ENCODE data around the gene JAK3. TPM values are rescaled to one million over a fixed set of nuclear protein-coding genes. Genes with fewer than 3 reads are reported as not detected.
"Not testable (repeated sequence)": the region's sequence is repeated elsewhere in the genome, so short reads cannot be mapped to it uniquely, and the experiment has no call there.

Gene JAK3
- polyA plus RNA-seq, 1 experiment: 6.1 TPM

DNA sequence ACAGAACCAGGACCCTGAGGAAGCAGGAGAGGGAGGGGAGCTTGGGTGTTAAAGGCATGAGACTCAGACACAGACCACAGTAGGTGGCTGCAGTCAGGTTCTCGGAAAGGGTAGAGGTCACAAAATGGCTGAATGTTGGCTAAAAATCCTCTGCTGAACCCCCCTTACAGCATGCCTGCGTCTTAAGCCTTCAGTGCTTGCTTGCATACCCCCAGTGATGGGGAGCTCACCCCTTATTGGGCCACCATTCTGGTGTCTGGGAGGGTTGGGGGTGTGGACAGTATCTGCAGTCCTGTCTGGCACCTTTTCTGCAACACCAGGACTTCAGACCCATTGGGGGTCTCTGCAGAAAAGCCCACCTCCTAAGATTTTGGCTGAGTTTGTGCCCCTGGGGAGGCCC is 67.0 kb downstream of the JAK3 start:
- H3K27me3 ChIP-seq (ENCODE audit: control insufficient read depth, insufficient read depth, low read length): no peaks in the 10 kb centered on the region
- no peak for DNase-seq (ENCODE audit: low read depth)
- TF ChIP-seq, protein P1, sequence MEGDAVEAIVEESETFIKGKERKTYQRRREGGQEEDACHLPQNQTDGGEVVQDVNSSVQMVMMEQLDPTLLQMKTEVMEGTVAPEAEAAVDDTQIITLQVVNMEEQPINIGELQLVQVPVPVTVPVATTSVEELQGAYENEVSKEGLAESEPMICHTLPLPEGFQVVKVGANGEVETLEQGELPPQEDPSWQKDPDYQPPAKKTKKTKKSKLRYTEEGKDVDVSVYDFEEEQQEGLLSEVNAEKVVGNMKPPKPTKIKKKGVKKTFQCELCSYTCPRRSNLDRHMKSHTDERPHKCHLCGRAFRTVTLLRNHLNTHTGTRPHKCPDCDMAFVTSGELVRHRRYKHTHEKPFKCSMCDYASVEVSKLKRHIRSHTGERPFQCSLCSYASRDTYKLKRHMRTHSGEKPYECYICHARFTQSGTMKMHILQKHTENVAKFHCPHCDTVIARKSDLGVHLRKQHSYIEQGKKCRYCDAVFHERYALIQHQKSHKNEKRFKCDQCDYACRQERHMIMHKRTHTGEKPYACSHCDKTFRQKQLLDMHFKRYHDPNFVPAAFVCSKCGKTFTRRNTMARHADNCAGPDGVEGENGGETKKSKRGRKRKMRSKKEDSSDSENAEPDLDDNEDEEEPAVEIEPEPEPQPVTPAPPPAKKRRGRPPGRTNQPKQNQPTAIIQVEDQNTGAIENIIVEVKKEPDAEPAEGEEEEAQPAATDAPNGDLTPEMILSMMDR (IDR thresholded peaks at IDR 0.05; ENCODE audit: insufficient read depth, low read depth, low read length): no peak
- CTCF ChIA-PET: no interaction called here
- H3K4me3 ChIP-seq (ENCODE audit: low read depth, low read length): no peak overlapping the region
- POLR2A ChIA-PET: no interaction called here
- H3K36me3 ChIP-seq (ENCODE audit: control insufficient read depth, insufficient read depth, low read length): no peaks in the 10 kb centered on the region

GRCh38 chr19:17778968-17779929 is 68.5 kb downstream of the JAK3 start:
- no peak for DNase-seq (ENCODE audit: low read depth)
- TF ChIP-seq, protein P1 (IDR thresholded peaks at IDR 0.05; ENCODE audit: insufficient read depth, low read depth, low read length): no peak
- POLR2A ChIA-PET: interaction anchor here (0.6 kb wide), 1 partner anchor 174 kb away, joined by 5 read pairs; no protein-coding TSS in a partner anchor
- Histone ChIP-seq H3K36me3 (ENCODE audit: control insufficient read depth, insufficient read depth, low read length) (no peaks in the 10 kb centered on the region), H3K4me3 (ENCODE audit: low read depth, low read length) (peak overlapping the region; percentile 35), H3K27me3 (ENCODE audit: control insufficient read depth, insufficient read depth, low read length) (no peaks in the 10 kb centered on the region)
- CTCF ChIA-PET: interaction anchor here (1.3 kb wide), 1 partner anchor 16 kb away, joined by 3 read pairs; no protein-coding TSS in a partner anchor

DNA sequence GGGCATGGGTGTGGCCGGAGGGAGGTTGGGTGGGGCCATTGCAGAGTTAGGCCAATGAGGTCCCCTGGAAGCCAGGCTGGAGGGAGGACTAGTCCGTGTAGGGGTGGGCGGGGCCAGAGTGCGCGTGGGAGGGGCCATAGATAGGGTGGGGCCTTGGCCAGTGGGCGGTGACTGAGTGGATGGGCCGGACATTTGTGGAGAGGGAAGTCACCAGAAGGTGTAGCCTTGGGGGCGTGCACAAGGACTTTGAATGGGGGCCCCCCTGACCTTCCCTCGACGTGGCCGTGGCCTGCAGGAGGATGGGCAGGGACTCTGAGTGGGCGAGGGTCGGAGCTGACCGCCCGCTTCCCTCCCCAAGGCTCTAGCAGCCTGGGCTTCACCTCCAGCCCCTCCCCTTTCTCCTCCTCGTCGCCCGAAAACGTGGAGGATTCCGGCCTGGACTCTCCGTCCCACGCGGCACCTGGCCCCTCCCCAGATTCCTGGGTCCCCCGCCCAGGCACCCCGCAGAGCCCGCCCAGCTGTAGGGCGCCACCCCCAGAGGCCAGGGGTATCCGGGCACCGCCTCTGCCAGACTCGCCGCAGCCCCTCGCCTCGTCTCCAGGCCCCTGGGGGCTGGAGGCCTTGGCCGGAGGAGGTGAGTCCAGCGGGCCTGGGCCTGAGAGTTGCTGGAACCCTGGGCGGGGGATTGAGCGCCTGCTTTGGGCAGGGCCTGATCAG is 69.4 kb downstream of the JAK3 start:
- ChIA-PET CTCF (no interaction called here), POLR2A (no interaction called here)
- no peaks in the 10 kb centered on the region for H3K36me3 ChIP-seq (ENCODE audit: control insufficient read depth, insufficient read depth, low read length)
- TF ChIP-seq, protein P1 (IDR thresholded peaks at IDR 0.05; ENCODE audit: insufficient read depth, low read depth, low read length): no peak
- H3K27me3 ChIP-seq (ENCODE audit: control insufficient read depth, insufficient read depth, low read length): no peaks in the 10 kb centered on the region
- peak overlapping the region; percentile 35 for H3K4me3 ChIP-seq (ENCODE audit: low read depth, low read length)
- no peak for DNase-seq (ENCODE audit: low read depth)

- DNase-seq (ENCODE audit: low read depth); H3K27me3 ChIP-seq (ENCODE audit: control insufficient read depth, insufficient read depth, low read length); POLR2A ChIA-PET; H3K36me3 ChIP-seq (ENCODE audit: control insufficient read depth, insufficient read depth, low read length); H3K4me3 ChIP-seq (ENCODE audit: low read depth, low read length): not testable (repeated sequence)
- CTCF ChIA-PET: interaction anchor here (0.6 to 2.4 kb wide), 3 partner anchors 12 to 124 kb away, joined by 3 to 12 read pairs (median 6); no protein-coding TSS in a partner anchor
Observed at GRCh38 chr19:17777840-17778239, 69.9 kb downstream of the JAK3 start.

GRCh38 chr19:17775991-17776803 is 71.6 kb downstream of the JAK3 start:
- Histone ChIP-seq H3K27me3 (ENCODE audit: control insufficient read depth, insufficient read depth, low read length) (no peaks in the 10 kb centered on the region), H3K36me3 (ENCODE audit: control insufficient read depth, insufficient read depth, low read length) (no peaks in the 10 kb centered on the region), H3K4me3 (ENCODE audit: low read depth, low read length) (no peak overlapping the region)
- no peak for DNase-seq (ENCODE audit: low read depth)
- TF ChIP-seq, protein P1 (IDR thresholded peaks at IDR 0.05; ENCODE audit: insufficient read depth, low read depth, low read length): no peak
- POLR2A ChIA-PET: no interaction called here
- CTCF ChIA-PET: interaction anchor here (1.3 to 2.4 kb wide), 3 partner anchors 8 to 15 kb away, joined by 3 to 12 read pairs (median 9); no protein-coding TSS in a partner anchor
